Neural progenitor cell (in vitro differentiated cells): ENCODE data around the gene PAX5. TPM values are rescaled to one million over a fixed set of nuclear protein-coding genes. Genes with fewer than 3 reads are reported as not detected.
A peak's percentile ranks its signal among the peaks of the same experiment; 100 is the strongest.

Source experiments
- DNase-seq: peaks from one replicate; pipeline ENCODE4 v3.0.0-alpha.2; 2016; ENCODE audit warnings: low spot score
- H2AFZ ChIP-seq: fragments of 200-600 bp; sonication (generic); replicated peaks from 2 replicates; pipeline ENCODE4 v1.6.1; 2016; ENCODE audit warnings: antibody characterized with exemption
- H3F3A ChIP-seq: fragments of 200-600 bp; sonication (generic); 2 replicates; pipeline ENCODE4 v1.6.1; 2016; ENCODE audit warnings: antibody characterized with exemption, low read depth
- H3K27ac ChIP-seq: fragments of 200-600 bp; sonication (generic); 2 replicates; pipeline ENCODE4 v1.5.1; 2016; ENCODE audit warnings: mild to moderate bottlenecking
- H3K27me3 ChIP-seq: fragments of 200-600 bp; sonication (generic); 2 replicates; pipeline ENCODE4 v1.6.1; 2016; ENCODE audit warnings: mild to moderate bottlenecking, moderate library complexity
- H3K36me3 ChIP-seq: fragments of 200-600 bp; sonication (generic); 2 replicates; pipeline ENCODE4 v1.5.1; 2016
- H3K4me1 ChIP-seq: fragments of 200-600 bp; sonication (generic); 2 replicates; pipeline ENCODE4 v1.6.1; 2016; ENCODE audit warnings: mixed run types
- H3K4me2 ChIP-seq: fragments of 200-600 bp; sonication (generic); 2 replicates; pipeline ENCODE4 v1.6.1; 2016
- H3K4me3 ChIP-seq: fragments of 200-600 bp; sonication (generic); 2 replicates; pipeline ENCODE4 v1.5.1; 2016
- H3K79me2 ChIP-seq: fragments of 200-600 bp; sonication (generic); 2 replicates; pipeline ENCODE4 v1.6.1; 2016; ENCODE audit warnings: low read depth
- H3K9ac ChIP-seq: fragments of 200-600 bp; sonication (generic); 2 replicates; pipeline ENCODE4 v1.6.1; 2016
- H3K9me3 ChIP-seq: fragments of 200-600 bp; sonication (generic); 2 replicates; pipeline ENCODE4 v1.5.1; 2016; ENCODE audit warnings: low read depth
- H4K20me1 ChIP-seq: fragments of 200-600 bp; sonication (generic); 2 replicates; pipeline ENCODE4 v1.6.1; 2016; ENCODE audit warnings: low read depth
- H3K27ac Mint-ChIP-seq: 3 replicates; pipeline ENCODE4 v1.8.0; 2021; ENCODE audit warnings: mixed read lengths
- H3K27me3 Mint-ChIP-seq: 2 replicates; pipeline ENCODE4 v1.8.0; 2022; ENCODE audit warnings: low read depth, mild to moderate bottlenecking, inconsistent platforms, moderate library complexity, mixed read lengths; ENCODE audit not compliant: insufficient read depth
- H3K36me3 Mint-ChIP-seq: 3 replicates; pipeline ENCODE4 v1.8.0; 2021; ENCODE audit warnings: mixed read lengths
- H3K4me1 Mint-ChIP-seq: 3 replicates; pipeline ENCODE4 v1.8.0; 2021; ENCODE audit warnings: mixed read lengths
- H3K4me3 Mint-ChIP-seq: 3 replicates; pipeline ENCODE4 v1.8.0; 2021; ENCODE audit warnings: mild to moderate bottlenecking, moderate library complexity, mixed read lengths
- H3K9me3 Mint-ChIP-seq: 3 replicates; pipeline ENCODE4 v1.8.0; 2020; ENCODE audit warnings: mixed read lengths
- EZH2 ChIP-seq: fragments of 200-600 bp; sonication (generic); IDR thresholded peaks from 2 replicates; pipeline ENCODE4 v1.6.1; 2017; ENCODE audit warnings: antibody characterized with exemption, mild to moderate bottlenecking, moderate library complexity
- EZH2phosphoT487 ChIP-seq: fragments of 200-600 bp; sonication (generic); IDR thresholded peaks from 2 replicates; pipeline ENCODE4 v1.6.1; 2017; ENCODE audit warnings: antibody characterized with exemption
- total RNA-seq: library from RNA; depleted of rRNA; stranded (reverse); fragments of >200 nt; gene quantifications from 2 replicates; pipeline ENCODE4 v1.2.3, GENCODE V29; 2015; ENCODE audit warnings: low replicate concordance
- TF ChIP-seq, protein P1 (sequence below): fragments of 200-600 bp; sonication (generic); IDR thresholded peaks from 2 replicates; pipeline ENCODE4 v1.5.1; 2017; ENCODE audit warnings: antibody characterized with exemption, mild to moderate bottlenecking

Gene PAX5
- total RNA-seq, 1 donor from 2014 or later, result not detected

DNA sequence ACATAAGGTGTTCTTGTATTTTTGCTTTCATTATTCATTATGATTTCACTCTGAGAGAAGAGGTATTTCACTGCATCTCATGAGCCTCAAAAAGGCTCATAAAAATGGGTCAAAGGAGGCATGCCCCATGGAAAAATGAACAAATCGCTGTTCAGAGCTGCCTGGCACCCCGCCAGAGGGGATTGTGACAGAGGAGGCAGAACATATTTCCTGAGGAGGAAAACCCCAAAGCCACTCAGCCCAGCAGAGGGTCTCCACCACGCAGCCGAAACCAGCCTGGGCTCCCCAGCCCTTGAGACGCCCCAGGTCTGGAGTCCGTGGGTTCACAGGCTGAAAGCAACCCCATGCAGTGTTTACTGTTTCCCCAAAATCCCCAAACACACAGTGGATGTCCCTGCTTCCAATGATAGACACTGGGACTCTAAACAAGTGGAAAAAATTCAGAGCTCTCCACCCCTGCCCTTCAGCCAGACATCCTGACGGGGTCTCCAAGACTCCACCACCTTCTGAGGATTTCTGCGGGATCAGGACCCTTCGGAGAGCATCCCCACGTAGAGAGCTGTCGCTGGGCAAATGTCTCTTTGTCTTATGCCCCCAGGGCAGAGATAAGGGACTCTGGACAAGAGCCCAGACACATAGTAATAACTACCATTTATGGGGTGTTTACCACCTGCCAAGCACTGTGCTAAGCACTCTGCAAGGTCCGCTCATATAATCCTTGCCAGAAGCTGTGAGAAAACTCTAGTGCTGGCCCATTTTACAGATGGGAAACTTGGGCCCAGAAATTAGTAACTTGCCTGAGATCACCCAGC is 122.3 kb downstream of the PAX5 start:
- Histone ChIP-seq H4K20me1 (no peaks in the 10 kb centered on the region), H3K4me1 (peaks cover 9% of the 10 kb centered on the region), H3F3A (no peaks in the 10 kb centered on the region), H3K9ac (no peak overlapping the region), H3K79me2 (no peaks in the 10 kb centered on the region), H3K36me3 (no peaks in the 10 kb centered on the region), H3K9me3 (no peaks in the 10 kb centered on the region), H3K4me3 (no peak overlapping the region), H3K27ac (no peak overlapping the region), H2AFZ (no peak overlapping the region), H3K27me3 (no peaks in the 10 kb centered on the region), H3K4me2 (no peak overlapping the region)
- Mint-ChIP-seq H3K36me3 (no peaks in the 10 kb centered on the region), H3K27me3 (peaks cover 7% of the 10 kb centered on the region), H3K4me3 (peak overlapping the region; percentile 33), H3K9me3 (no peaks in the 10 kb centered on the region), H3K27ac (no peak overlapping the region), H3K4me1 (peaks cover 13% of the 10 kb centered on the region)
- DNase-seq, result no peak
- TF ChIP-seq EZH2phosphoT487 (no peak), EZH2 (no peak)
- TF ChIP-seq, protein P1, sequence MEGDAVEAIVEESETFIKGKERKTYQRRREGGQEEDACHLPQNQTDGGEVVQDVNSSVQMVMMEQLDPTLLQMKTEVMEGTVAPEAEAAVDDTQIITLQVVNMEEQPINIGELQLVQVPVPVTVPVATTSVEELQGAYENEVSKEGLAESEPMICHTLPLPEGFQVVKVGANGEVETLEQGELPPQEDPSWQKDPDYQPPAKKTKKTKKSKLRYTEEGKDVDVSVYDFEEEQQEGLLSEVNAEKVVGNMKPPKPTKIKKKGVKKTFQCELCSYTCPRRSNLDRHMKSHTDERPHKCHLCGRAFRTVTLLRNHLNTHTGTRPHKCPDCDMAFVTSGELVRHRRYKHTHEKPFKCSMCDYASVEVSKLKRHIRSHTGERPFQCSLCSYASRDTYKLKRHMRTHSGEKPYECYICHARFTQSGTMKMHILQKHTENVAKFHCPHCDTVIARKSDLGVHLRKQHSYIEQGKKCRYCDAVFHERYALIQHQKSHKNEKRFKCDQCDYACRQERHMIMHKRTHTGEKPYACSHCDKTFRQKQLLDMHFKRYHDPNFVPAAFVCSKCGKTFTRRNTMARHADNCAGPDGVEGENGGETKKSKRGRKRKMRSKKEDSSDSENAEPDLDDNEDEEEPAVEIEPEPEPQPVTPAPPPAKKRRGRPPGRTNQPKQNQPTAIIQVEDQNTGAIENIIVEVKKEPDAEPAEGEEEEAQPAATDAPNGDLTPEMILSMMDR, result no peak

DNA sequence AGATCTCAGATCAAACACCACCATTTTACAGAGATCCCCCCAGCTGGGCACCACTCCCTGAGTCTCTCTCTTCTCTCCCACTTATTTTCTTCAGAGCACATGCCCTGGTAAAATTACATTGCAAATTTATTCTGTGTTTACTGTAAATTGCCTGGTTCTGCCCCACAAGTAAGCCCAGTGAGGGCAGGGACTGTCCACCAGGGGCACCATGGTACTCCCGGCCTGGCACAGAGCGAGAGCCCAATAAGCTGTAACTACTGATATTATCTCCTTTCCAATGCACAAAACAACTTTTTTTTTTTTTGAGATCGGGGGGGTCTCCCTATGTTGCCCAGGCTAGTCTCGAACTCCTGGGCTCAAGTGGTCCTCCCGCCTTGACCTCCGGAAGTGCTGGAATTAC is 123.0 kb downstream of the PAX5 start:
- H3K9me3 ChIP-seq, result no peaks in the 10 kb centered on the region
- no peak for TF ChIP-seq EZH2
- TF ChIP-seq, protein P1, result peak; percentile 10
- no peak for TF ChIP-seq EZH2phosphoT487
- H2AFZ ChIP-seq, result no peak overlapping the region
- peaks cover 9% of the 10 kb centered on the region for H3K4me1 ChIP-seq
- peaks cover 16% of the 10 kb centered on the region for H3K4me1 Mint-ChIP-seq
- no peak overlapping the region for H3K4me3 ChIP-seq
- no peak overlapping the region for H3K27ac ChIP-seq
- H3K79me2 ChIP-seq, result no peaks in the 10 kb centered on the region
- no peaks in the 10 kb centered on the region for H3K27me3 ChIP-seq
- no peaks in the 10 kb centered on the region for H3K9me3 Mint-ChIP-seq
- H3K4me3 Mint-ChIP-seq, result no peak overlapping the region
- H3F3A ChIP-seq, result no peaks in the 10 kb centered on the region
- H3K27ac Mint-ChIP-seq, result no peak overlapping the region
- H3K9ac ChIP-seq, result no peak overlapping the region
- H3K27me3 Mint-ChIP-seq, result peaks cover 7% of the 10 kb centered on the region
- no peak for DNase-seq
- H3K4me2 ChIP-seq, result no peak overlapping the region
- no peaks in the 10 kb centered on the region for H3K36me3 ChIP-seq
- no peaks in the 10 kb centered on the region for H4K20me1 ChIP-seq
- H3K36me3 Mint-ChIP-seq, result no peaks in the 10 kb centered on the region

DNA sequence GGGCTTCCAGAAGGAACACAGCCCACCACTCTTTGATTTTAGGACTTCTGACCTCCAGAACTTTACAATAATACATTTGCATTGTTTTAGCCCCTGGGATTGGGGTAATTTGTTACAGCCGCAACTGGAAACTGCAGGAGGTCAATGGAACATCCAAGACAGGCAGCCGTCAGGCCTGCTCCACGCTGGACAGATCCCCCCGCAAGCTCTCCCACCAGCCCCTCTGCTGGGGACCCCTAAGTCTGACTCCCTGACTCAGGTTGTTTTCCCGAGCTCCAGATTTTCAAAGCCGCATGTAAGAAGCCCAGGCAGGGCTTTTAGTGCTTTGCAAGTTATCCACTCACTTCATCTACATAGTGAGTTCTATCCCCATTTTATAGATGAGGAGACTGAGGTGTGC is 127.6 kb downstream of the PAX5 start:
- H3K27me3 ChIP-seq, result no peaks in the 10 kb centered on the region
- no peaks in the 10 kb centered on the region for H3K79me2 ChIP-seq
- H3F3A ChIP-seq, result no peaks in the 10 kb centered on the region
- no peaks in the 10 kb centered on the region for H3K36me3 Mint-ChIP-seq
- peaks cover 7% of the 10 kb centered on the region for H3K27me3 Mint-ChIP-seq
- no peak overlapping the region for H3K9ac ChIP-seq
- TF ChIP-seq EZH2phosphoT487 (no peak), EZH2 (no peak)
- TF ChIP-seq, protein P1, result no peak
- DNase-seq, result no peak
- H3K4me3 Mint-ChIP-seq, result no peak overlapping the region
- no peaks in the 10 kb centered on the region for H3K36me3 ChIP-seq
- no peak overlapping the region for H3K27ac Mint-ChIP-seq
- no peaks in the 10 kb centered on the region for H3K9me3 ChIP-seq
- no peak overlapping the region for H2AFZ ChIP-seq
- H3K4me1 ChIP-seq, result peaks cover 9% of the 10 kb centered on the region
- no peak overlapping the region for H3K27ac ChIP-seq
- H3K4me3 ChIP-seq, result no peak overlapping the region
- H3K4me1 Mint-ChIP-seq, result peaks cover 16% of the 10 kb centered on the region
- no peaks in the 10 kb centered on the region for H3K9me3 Mint-ChIP-seq
- H3K4me2 ChIP-seq, result no peak overlapping the region
- no peaks in the 10 kb centered on the region for H4K20me1 ChIP-seq
